Neural crest cell (in vitro differentiated cells): ENCODE measurements around the gene FXR2. TPM values are rescaled to one million over a fixed set of nuclear protein-coding genes. Genes with fewer than 3 reads are reported as not detected.

Source experiments
- DNase-seq: peaks from one replicate; pipeline ENCODE4 v3.0.0; 2021; ENCODE audit warnings: low read depth, mixed read lengths, low spot score
- H3K27ac Mint-ChIP-seq: one replicate; pipeline ENCODE4 v1.8.0; 2021; ENCODE audit warnings: mild to moderate bottlenecking, mixed read lengths; ENCODE audit not compliant: unreplicated experiment
- H3K27me3 Mint-ChIP-seq: 2 replicates; pipeline ENCODE4 v1.8.0; 2021; ENCODE audit warnings: low read depth, mild to moderate bottlenecking, mixed read lengths
- H3K36me3 Mint-ChIP-seq: 2 replicates; pipeline ENCODE4 v1.8.0; 2021; ENCODE audit warnings: low read depth, mild to moderate bottlenecking, mixed read lengths
- H3K4me1 Mint-ChIP-seq: 2 replicates; pipeline ENCODE4 v1.8.0; 2021; ENCODE audit warnings: mixed read lengths
- H3K4me3 Mint-ChIP-seq: one replicate; pipeline ENCODE4 v1.8.0; 2021; ENCODE audit warnings: mild to moderate bottlenecking, mixed read lengths
- H3K9me3 Mint-ChIP-seq: 2 replicates; pipeline ENCODE4 v1.8.0; 2021; ENCODE audit warnings: mixed read lengths
- CTCF ChIP-seq: fragments of 200-600 bp; sonication (generic); conservative IDR thresholded peaks from 2 replicates; pipeline ENCODE4 v1.5.0; 2021; ENCODE audit warnings: antibody characterized with exemption, mild to moderate bottlenecking
- total RNA-seq: library from RNA; stranded (reverse); gene quantifications from 2 replicates; pipeline ENCODE4 v1.2.1, GENCODE V29; 2021

The FXR2 gene
- total RNA-seq, 1 donor from 2014 or later: 53.8 TPM

- Mint-ChIP-seq H3K9me3 (no peaks in the 10 kb centered on the region), H3K36me3 (peaks cover 22% of the 10 kb centered on the region), H3K27me3 (peaks cover 13% of the 10 kb centered on the region), H3K4me1 (peaks cover 26% of the 10 kb centered on the region), H3K4me3 (peak overlapping the region; percentile 26), H3K27ac (no peak overlapping the region)
- no peak for DNase-seq
- no peak for TF ChIP-seq CTCF
Measured at GRCh38 chr17:7569571-7569970, 45.1 kb downstream of the FXR2 start.

- Mint-ChIP-seq H3K27me3 (peaks cover 7% of the 10 kb centered on the region), H3K9me3 (no peaks in the 10 kb centered on the region), H3K4me1 (peaks cover 32% of the 10 kb centered on the region), H3K36me3 (no peaks in the 10 kb centered on the region), H3K27ac (no peak overlapping the region), H3K4me3 (peak overlapping the region; percentile 93)
- no peak for TF ChIP-seq CTCF
- no peak for DNase-seq
Measured at GRCh38 chr17:7563115-7563869, 51.4 kb downstream of the FXR2 start.

GRCh38 chr17:7562208-7562605 is 52.5 kb downstream of the FXR2 start:
- Mint-ChIP-seq H3K9me3 (no peaks in the 10 kb centered on the region), H3K27ac (peak overlapping the region; percentile 96), H3K4me1 (peaks cover 37% of the 10 kb centered on the region), H3K4me3 (peak overlapping the region; percentile 93), H3K36me3 (no peaks in the 10 kb centered on the region), H3K27me3 (peaks cover 9% of the 10 kb centered on the region)
- no peak for TF ChIP-seq CTCF
- DNase-seq: no peak

- H3K27me3 Mint-ChIP-seq: peaks cover 9% of the 10 kb centered on the region
- H3K36me3 Mint-ChIP-seq: no peaks in the 10 kb centered on the region
- no peak for TF ChIP-seq CTCF
- DNase-seq: peak; percentile 86
- peaks cover 37% of the 10 kb centered on the region for H3K4me1 Mint-ChIP-seq
- H3K4me3 Mint-ChIP-seq: peak within 1 kb of the TSS; percentile 93
- H3K9me3 Mint-ChIP-seq: no peaks in the 10 kb centered on the region
- H3K27ac Mint-ChIP-seq: peak within 1 kb of the TSS; percentile 96
Measured at GRCh38 chr17:7561589-7562207, 53.0 kb downstream of the FXR2 start, which contains the start of gene SENP3. TSS of gene SENP3 (plus strand) at chr17:7561919. CDS start at chr17:7563077, 1,158 bp downstream.

- H3K27me3 Mint-ChIP-seq: peaks cover 9% of the 10 kb centered on the region
- peaks cover 37% of the 10 kb centered on the region for H3K4me1 Mint-ChIP-seq
- peak overlapping the region; percentile 81 for H3K27ac Mint-ChIP-seq
- DNase-seq: peak; percentile 84
- peak; percentile 78 for TF ChIP-seq CTCF
- H3K36me3 Mint-ChIP-seq: no peaks in the 10 kb centered on the region
- peak overlapping the region; percentile 93 for H3K4me3 Mint-ChIP-seq
- H3K9me3 Mint-ChIP-seq: no peaks in the 10 kb centered on the region
Measured at GRCh38 chr17:7561028-7561575, 53.6 kb downstream of the FXR2 start.
